ENCODE measurements around the gene FBXL13.

Gene FBXL13

DNA sequence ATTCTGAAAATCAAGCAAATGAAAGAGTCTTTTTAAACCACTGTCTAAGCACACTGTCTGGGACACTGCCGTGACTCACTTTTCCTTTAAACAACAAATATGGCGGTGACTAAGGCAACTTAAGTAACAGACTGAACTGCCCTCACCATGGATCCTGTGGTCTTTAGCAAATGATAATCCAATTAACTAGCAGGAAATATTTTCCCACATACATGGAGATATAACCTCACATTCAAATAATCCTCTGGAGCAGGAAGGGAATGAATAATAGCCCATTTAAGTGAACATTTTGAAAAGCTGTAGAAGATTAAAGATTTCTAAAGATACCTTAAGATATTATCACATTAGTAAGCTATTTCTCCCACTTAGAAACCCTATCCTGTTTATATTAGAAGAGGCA lies 202.1 kb downstream of the FBXL13 start:
- no peak for DNase-seq (ENCODE audit: low spot score in 2 of 2)
- in situ Hi-C loops (cut with MboI; ENCODE audit: low sequenced_read_pairs), result no loop called here
- no peaks in the 10 kb centered on the region for H3K36me3 ChIP-seq (replicated peaks)
- no peaks in the 10 kb centered on the region for H3K27me3 ChIP-seq (ENCODE audit: low read depth)
- H3K9me3 ChIP-seq, result no peaks in the 10 kb centered on the region
- no peak overlapping the region for H3K4me3 ChIP-seq
- H3K4me1 ChIP-seq, result no peaks in the 10 kb centered on the region

DNA sequence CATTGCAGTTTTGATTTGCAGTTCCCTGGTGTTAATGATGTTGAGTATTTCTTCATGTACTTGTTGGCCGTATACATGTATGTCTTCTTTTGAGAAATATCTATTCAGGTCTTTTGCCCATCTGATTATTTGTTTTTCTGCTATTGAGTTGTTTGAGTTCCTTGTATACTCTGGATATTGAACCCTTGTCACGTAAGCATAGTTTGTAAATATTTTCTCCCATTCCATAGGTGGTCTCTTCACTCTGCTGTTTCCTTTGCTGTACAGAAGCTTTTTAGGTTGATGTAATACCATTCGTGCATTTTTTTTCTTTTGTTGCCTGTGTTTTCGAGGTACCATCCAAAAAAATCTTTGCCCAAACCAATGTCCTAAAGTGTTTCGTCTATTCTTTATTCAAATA lies 205.4 kb downstream of the FBXL13 start:
- no peak for DNase-seq (ENCODE audit: low spot score in 2 of 2)

DNA sequence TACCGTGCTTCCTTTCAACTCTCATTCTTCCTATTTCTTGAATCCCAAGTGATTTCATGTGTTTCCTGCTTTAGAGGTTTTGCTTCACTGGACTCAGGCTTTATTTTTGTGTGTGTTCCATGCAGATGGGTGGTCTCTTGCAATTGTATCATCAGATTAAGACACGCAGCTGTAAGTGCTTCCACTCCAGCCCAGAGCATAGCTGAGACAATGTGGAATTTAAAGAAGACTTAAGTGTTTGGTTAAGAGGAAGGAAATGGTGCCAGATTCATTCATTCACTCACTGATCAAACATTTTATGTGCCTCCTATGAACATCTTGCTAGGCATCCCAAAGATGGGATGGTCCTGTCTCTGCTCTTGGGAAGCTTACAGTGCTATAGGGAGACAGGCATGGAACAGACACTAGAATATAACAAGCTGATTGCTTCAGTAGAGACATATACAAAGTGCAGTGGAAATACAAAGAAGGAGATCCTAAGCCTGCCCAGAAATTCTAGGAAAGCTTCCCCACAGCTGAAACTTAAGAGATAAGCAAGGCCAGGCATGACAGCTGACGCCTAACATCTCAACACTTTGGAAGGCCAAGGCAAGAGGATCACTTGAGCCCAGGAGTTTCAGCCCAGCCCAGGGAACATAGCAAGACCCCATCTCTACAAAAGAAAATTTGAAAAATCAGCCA lies 207.9 kb downstream of the FBXL13 start:
- in situ Hi-C loops (cut with MboI; ENCODE audit: low sequenced_read_pairs), result no loop called here
- H3K4me3 ChIP-seq, result no peak overlapping the region
- H3K27me3 ChIP-seq (ENCODE audit: low read depth), result no peaks in the 10 kb centered on the region
- no peaks in the 10 kb centered on the region for H3K9me3 ChIP-seq
- no peaks in the 10 kb centered on the region for H3K36me3 ChIP-seq (replicated peaks)
- no peak for DNase-seq (ENCODE audit: low spot score in 2 of 2)
- no peaks in the 10 kb centered on the region for H3K4me1 ChIP-seq

More for the DNA sequence above, 205.4 kb downstream of the FBXL13 start:
- Histone ChIP-seq H3K4me1 (no peaks in the 10 kb centered on the region), H3K4me3 (no peak overlapping the region), H3K27me3 (ENCODE audit: low read depth) (no peaks in the 10 kb centered on the region), H3K36me3 (replicated peaks) (no peaks in the 10 kb centered on the region), H3K9me3 (no peaks in the 10 kb centered on the region)
- in situ Hi-C loops (cut with MboI; ENCODE audit: low sequenced_read_pairs), result no loop called here

DNA sequence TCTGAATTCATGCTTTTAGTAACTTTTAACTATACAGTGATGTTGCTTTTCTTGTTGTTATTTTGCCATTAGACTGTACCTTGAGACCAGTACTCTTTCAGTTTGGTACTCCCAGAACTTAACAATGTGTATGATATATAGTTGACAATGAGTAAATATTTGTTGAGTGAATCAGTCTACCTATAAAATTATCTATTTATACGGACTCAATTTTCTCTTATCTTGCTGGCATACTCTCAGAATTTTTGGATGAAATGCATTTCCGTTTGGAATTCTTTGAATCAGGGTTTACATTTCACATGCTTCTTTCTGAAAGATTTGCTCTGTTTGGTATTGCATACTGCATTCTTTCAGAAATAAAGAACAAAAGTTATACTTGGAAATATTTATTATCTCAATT lies 209.6 kb downstream of the FBXL13 start:
- H3K9me3 ChIP-seq, result no peaks in the 10 kb centered on the region
- DNase-seq (ENCODE audit: low spot score in 2 of 2), result no peak
- no peaks in the 10 kb centered on the region for H3K36me3 ChIP-seq (replicated peaks)
- no peaks in the 10 kb centered on the region for H3K27me3 ChIP-seq (ENCODE audit: low read depth)
- in situ Hi-C loops (cut with MboI; ENCODE audit: low sequenced_read_pairs), result no loop called here
- H3K4me3 ChIP-seq, result no peak overlapping the region
- H3K4me1 ChIP-seq, result no peaks in the 10 kb centered on the region

DNA sequence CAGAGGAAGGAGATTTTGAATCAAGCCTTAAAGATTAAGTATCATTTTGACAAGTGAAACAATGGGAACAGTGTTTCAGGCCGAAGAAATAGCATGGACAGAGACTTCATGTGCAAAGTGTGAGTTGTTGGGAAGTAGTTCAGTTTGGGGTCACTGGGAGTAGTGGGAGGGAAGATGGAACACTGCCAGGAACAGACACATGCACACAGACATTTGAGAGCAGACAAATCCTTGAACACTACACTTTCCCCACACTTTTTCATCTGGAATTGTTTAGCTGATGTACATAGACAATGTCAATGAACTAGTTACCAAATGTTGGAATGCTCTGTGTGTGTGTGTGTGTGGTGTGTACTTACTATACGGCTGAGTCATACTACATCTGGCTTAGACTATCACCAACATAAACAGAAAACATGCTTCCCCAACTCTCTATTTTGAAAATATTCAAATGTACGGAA lies 214.2 kb downstream of the FBXL13 start:
- H3K4me1 ChIP-seq, result no peaks in the 10 kb centered on the region
- DNase-seq (ENCODE audit: low spot score in 2 of 2), result no peak
- no peaks in the 10 kb centered on the region for H3K36me3 ChIP-seq (replicated peaks)
- H3K4me3 ChIP-seq, result no peak overlapping the region
- no peaks in the 10 kb centered on the region for H3K9me3 ChIP-seq
- in situ Hi-C loops (cut with MboI; ENCODE audit: low sequenced_read_pairs), result no loop called here
- H3K27me3 ChIP-seq (ENCODE audit: low read depth), result no peaks in the 10 kb centered on the region

DNA sequence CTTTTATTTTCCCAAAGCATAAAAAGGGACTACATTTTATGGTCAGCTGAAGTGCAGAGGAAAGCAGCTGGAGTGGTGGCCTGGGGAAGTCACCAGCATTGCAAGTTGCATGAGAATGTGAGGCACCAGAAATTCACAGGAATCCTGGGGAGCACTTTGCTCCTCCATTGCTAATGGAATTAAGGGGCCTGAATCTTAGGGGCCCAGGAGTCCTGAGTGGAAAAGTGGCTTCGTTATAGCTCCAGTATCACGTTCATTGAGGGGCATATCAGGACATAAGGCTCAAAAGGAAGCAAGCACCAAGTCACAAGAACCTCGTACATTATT lies 214.8 kb downstream of the FBXL13 start:
- in situ Hi-C loops (cut with MboI; ENCODE audit: low sequenced_read_pairs), result no loop called here
- no peaks in the 10 kb centered on the region for H3K27me3 ChIP-seq (ENCODE audit: low read depth)

DNA sequence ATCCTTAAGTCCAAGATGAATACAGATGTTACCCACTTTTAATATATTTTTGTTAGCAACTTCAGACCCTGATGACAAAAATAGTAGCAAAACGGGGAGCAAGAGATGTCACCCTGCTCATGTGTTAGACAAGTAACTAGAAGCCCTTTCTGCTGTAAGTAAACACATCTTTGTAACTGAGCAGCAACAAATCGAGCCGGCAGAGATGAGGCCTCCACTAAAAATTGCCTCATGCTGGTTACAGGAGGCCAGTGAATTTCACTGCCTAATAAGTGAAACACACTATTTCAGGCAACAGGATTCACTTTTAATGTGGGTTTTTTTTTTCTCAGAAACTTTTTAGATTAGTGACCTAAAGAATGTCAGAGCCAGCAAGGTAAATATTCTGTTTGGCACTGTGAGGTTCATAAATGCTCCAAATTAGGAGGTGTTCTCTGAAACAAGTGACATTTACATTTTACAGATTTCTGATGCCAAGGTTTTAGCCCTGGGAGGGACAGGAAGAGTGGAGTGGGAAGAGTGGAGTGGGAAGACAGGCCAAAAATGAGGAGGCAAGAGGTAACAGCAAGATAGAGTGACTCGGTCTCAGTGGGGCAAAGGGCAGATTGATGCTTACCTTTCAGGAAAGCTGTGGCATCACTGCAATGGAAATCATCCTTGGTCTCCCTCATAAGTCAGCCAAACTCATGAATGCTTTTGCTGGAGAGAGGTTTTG lies 215.4 kb downstream of the FBXL13 start:
- H3K4me3 ChIP-seq, result no peak overlapping the region
- no peaks in the 10 kb centered on the region for H3K9me3 ChIP-seq
- H3K36me3 ChIP-seq (replicated peaks), result no peaks in the 10 kb centered on the region
- H3K27me3 ChIP-seq (ENCODE audit: low read depth), result no peaks in the 10 kb centered on the region
- in situ Hi-C loops (cut with MboI; ENCODE audit: low sequenced_read_pairs), result no loop called here
- H3K4me1 ChIP-seq, result no peaks in the 10 kb centered on the region
- no peak for DNase-seq (ENCODE audit: low spot score in 2 of 2)

More for the DNA sequence above, 214.8 kb downstream of the FBXL13 start:
- no peak for DNase-seq (ENCODE audit: low spot score in 2 of 2)
- Histone ChIP-seq H3K4me1 (no peaks in the 10 kb centered on the region), H3K36me3 (replicated peaks) (no peaks in the 10 kb centered on the region), H3K4me3 (no peak overlapping the region), H3K9me3 (no peaks in the 10 kb centered on the region)

DNA sequence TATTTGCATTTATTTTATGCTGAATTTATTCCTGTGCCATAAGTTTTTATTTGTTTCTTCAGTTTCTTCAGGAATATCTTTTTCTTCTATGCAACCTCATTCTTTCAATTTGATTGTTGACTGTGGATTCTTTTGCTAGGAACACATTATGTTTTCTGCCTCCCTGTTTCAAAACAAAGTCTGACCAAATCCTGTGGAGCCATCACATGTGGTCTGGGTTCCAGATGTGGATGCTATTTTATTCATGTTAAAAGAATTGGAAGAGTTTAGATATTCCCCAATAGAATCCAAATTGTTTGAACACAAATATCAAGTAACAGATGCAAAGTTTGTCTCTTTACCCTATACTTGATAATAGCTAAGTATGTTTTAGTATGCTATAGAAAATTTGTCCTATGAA lies 218.6 kb downstream of the FBXL13 start:
- no peak for DNase-seq (ENCODE audit: low spot score in 2 of 2)
- no peaks in the 10 kb centered on the region for H3K27me3 ChIP-seq (ENCODE audit: low read depth)
- H3K4me1 ChIP-seq, result no peaks in the 10 kb centered on the region
- no peaks in the 10 kb centered on the region for H3K36me3 ChIP-seq (replicated peaks)
- no peaks in the 10 kb centered on the region for H3K9me3 ChIP-seq
- in situ Hi-C loops (cut with MboI; ENCODE audit: low sequenced_read_pairs), result no loop called here
- no peak overlapping the region for H3K4me3 ChIP-seq

DNA sequence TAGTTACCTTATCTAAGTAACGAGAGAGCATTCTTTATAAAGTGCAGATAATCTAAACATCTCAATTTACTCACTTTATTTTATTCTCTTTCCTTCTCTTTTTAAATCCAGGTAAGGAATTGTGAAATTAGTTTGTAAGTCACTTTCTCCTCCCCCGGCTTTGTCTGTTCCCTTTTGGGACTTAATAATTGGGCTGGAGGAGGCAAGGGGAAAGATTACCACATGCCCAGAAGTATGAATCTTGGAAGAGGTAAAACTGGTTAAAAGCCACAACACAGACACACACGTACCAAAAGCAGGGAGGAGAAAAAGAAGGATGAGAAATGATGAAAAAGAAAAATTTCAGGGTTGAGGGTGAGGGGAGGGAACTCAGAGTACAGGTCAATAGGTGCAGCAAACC lies 225.1 kb downstream of the FBXL13 start:
- no peaks in the 10 kb centered on the region for H3K36me3 ChIP-seq (replicated peaks)
- H3K27me3 ChIP-seq (ENCODE audit: low read depth), result 0 out of 2 replicates have a peak, but pooled peaks cover 3% of the 10 kb centered on the region
- no peak for DNase-seq (ENCODE audit: low spot score in 2 of 2)
- no peaks in the 10 kb centered on the region for H3K9me3 ChIP-seq
- H3K4me1 ChIP-seq, result no peaks in the 10 kb centered on the region
- no peak overlapping the region for H3K4me3 ChIP-seq
- in situ Hi-C loops (cut with MboI; ENCODE audit: low sequenced_read_pairs), result no loop called here

DNA sequence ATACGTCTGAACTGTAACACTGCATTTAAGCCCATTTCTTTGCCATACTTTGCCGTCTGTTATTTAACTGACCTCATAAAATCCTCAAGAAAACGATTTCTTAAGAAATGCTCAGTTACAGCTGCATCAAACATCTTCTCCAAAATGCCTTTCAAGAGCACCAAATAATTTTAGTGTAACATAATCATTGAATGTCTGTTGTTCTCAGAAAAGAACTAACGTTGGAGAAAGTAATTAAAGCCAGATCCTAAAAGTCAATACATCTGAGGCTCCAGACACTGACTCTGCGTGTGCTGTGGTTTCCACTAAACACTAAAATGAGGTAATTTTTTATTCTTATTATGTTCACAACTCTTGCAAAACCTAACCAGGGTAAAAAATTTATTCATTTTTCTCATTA lies 225.5 kb downstream of the FBXL13 start:
- Histone ChIP-seq H3K36me3 (replicated peaks) (no peaks in the 10 kb centered on the region), H3K4me3 (no peak overlapping the region), H3K27me3 (ENCODE audit: low read depth) (0 out of 2 replicates have a peak, but pooled peaks cover 3% of the 10 kb centered on the region), H3K9me3 (no peaks in the 10 kb centered on the region), H3K4me1 (no peaks in the 10 kb centered on the region)
- DNase-seq (ENCODE audit: low spot score in 2 of 2), result no peak
- in situ Hi-C loops (cut with MboI; ENCODE audit: low sequenced_read_pairs), result no loop called here

DNA sequence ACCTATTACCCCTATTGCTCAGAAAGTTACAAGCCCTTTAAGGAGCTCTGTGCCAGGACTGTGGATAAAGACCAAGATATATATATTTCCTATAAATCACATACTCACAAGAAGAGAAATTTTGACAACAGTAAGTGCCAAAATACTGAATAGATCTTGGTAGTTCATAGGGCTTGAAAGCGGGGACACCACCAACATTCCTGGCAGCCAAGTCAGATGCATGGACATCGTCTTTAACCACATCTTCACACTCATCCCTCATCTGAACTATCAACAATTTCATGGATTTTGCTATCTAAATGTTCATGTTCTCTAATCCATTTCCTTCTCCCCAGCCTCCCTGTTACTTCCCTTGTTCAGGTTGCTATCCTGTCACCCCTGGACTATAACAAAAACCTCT lies 229.2 kb downstream of the FBXL13 start:
- no peaks in the 10 kb centered on the region for H3K4me1 ChIP-seq
- H3K9me3 ChIP-seq, result no peaks in the 10 kb centered on the region
- 0 out of 2 replicates have a peak, but pooled peaks cover 3% of the 10 kb centered on the region for H3K27me3 ChIP-seq (ENCODE audit: low read depth)
- H3K36me3 ChIP-seq (replicated peaks), result no peaks in the 10 kb centered on the region
- in situ Hi-C loops (cut with MboI; ENCODE audit: low sequenced_read_pairs), result no loop called here
- H3K4me3 ChIP-seq, result no peak overlapping the region
- no peak for DNase-seq (ENCODE audit: low spot score in 2 of 2)

DNA sequence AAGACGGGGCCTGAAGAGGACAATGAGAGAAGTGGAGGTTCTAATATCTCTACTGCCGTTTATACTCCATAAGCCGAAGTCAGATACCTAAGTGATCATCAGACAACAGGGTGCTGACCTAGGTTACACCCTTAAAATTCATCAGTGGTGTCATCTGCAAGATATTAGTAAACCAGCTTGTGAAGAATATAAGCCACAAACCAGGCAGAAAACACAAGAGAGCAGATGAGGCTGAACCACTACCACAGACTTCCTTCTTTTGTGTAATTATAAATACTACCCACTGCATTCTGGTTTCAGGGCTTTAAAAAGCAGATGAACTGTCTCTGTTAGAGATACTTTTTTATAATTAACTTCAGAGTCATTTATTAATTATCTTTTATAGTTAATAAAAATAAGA lies 230.7 kb downstream of the FBXL13 start:
- Histone ChIP-seq H3K4me3 (no peak overlapping the region), H3K36me3 (replicated peaks) (no peaks in the 10 kb centered on the region), H3K9me3 (no peaks in the 10 kb centered on the region), H3K4me1 (no peaks in the 10 kb centered on the region), H3K27me3 (ENCODE audit: low read depth) (no peaks in the 10 kb centered on the region)
- in situ Hi-C loops (cut with MboI; ENCODE audit: low sequenced_read_pairs), result no loop called here
- no peak for DNase-seq (ENCODE audit: low spot score in 2 of 2)

DNA sequence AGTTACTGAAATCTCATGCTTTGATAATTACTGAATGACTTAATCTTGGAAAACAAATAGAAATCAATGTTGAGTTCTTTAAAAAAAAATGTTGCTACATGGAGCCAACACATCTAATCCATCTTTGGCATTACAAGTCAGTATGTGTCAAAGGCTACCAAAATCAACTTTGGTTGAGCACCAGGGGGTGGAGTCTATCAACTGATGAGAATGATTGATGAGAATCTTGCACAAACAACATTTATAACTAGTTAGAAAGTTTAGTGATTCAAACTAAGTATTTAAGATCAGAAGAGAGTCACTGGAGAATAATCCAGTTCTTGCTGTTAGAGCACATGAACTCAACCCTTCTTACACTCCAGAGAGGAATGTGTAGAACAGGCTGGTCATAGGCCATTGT lies 232.3 kb downstream of the FBXL13 start:
- Histone ChIP-seq H3K9me3 (no peaks in the 10 kb centered on the region), H3K4me1 (no peaks in the 10 kb centered on the region), H3K4me3 (no peak overlapping the region), H3K36me3 (replicated peaks) (no peaks in the 10 kb centered on the region), H3K27me3 (ENCODE audit: low read depth) (no peaks in the 10 kb centered on the region)
- in situ Hi-C loops (cut with MboI; ENCODE audit: low sequenced_read_pairs), result no loop called here
- no peak for DNase-seq (ENCODE audit: low spot score in 2 of 2)

DNA sequence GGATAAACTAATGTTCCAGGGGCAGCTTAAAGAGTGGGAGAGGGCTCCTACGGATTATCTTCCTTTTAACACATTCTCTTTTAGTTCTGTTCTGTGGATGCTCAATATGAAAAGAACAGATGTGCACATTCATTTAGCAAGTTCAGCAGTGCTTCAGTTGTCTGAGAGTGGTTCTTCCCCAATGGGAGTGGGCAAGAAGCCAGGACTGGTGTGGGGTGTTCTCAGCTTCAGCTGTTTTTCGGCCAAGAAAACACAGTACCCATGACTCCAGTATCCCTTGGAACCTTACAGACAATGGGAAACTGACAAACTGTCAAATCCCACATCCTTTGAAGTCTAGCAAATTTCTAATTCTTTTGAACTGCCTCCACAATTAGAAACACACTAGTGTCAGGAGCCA lies 233.3 kb downstream of the FBXL13 start:
- in situ Hi-C loops (cut with MboI; ENCODE audit: low sequenced_read_pairs), result no loop called here
- no peak for DNase-seq (ENCODE audit: low spot score in 2 of 2)
- no peaks in the 10 kb centered on the region for H3K27me3 ChIP-seq (ENCODE audit: low read depth)

More for the DNA sequence above, 233.3 kb downstream of the FBXL13 start:
- H3K4me1 ChIP-seq, result no peaks in the 10 kb centered on the region
- no peaks in the 10 kb centered on the region for H3K9me3 ChIP-seq
- H3K4me3 ChIP-seq, result no peak overlapping the region
- H3K36me3 ChIP-seq (replicated peaks), result no peaks in the 10 kb centered on the region
